ENCODE data around the gene SHC3.

SHC3 gene

GRCh38 chr9:89037346-89037745 lies 141.3 kb downstream of the SHC3 start:
- Histone ChIP-seq H4K20me1 (peaks cover 0 to 9% (median 0%) of the 10 kb centered on the region in 11 experiments; a peak in 1 of 22 replicates), H3K9me3 (replicated peaks in 1 of 11) (0 out of 22 replicates have a peak, but pooled peaks cover 0 to 3% (median 0%) of the 10 kb centered on the region in 11 experiments), H3K36me3 (no peaks in the 10 kb centered on the region), H3K4me1 (peaks cover 0 to 23% (median 6%) of the 10 kb centered on the region in 10 experiments; a peak in 10 of 20 replicates), H3K27ac (no peak overlapping the region), H3K27me3 (no peaks in the 10 kb centered on the region), H3K4me3 (no peak overlapping the region), H3K4me2 (peak overlapping the region in 5 of 11 experiments; percentile 18 to 80 (median 68); a peak in 8 of 22 replicates), H3K9ac (no peak overlapping the region)
- no peak for TF ChIP-seq Cebpa-rat (IDR thresholded peaks at IDR 0.05)

DNA sequence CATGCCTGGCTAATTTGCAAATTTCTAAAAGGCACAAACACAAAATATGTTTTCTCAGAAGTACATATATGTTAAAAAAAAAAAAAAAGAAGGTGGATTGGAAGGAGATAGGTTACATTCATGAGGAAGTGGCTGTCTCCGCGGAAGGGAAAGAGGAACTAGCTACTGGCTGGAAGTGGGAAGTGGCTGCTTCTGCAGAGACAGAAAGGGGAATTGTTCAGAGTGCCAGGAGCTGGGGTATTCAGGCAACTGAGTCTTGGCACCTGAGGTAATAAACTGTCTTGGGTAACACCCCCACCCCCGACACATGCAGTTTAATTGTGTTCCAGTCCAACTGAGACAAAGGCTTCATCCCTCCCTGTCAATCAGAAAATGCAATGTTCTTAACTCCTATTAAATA lies 141.7 kb downstream of the SHC3 start:
- Histone ChIP-seq H3K4me2 (peak overlapping the region in 5 of 11 experiments; percentile 18 to 80 (median 68); a peak in 10 of 22 replicates), H3K4me3 (no peak overlapping the region), H3K9me3 (replicated peaks in 1 of 11) (peaks cover 0 to 7% (median 0%) of the 10 kb centered on the region in 11 experiments; a peak in 4 of 22 replicates), H4K20me1 (peaks cover 0 to 9% (median 0%) of the 10 kb centered on the region in 11 experiments; a peak in 1 of 22 replicates), H3K9ac (no peak overlapping the region), H3K27me3 (no peaks in the 10 kb centered on the region), H3K36me3 (no peaks in the 10 kb centered on the region), H3K27ac (0 out of 22 replicates have a peak overlapping the region, but pooled peaks of 1 of the 11 experiments have one; percentile 6), H3K4me1 (peaks cover 0 to 23% (median 6%) of the 10 kb centered on the region in 10 experiments; a peak in 10 of 20 replicates)
- TF ChIP-seq Cebpa-rat (IDR thresholded peaks at IDR 0.05): no peak

GRCh38 chr9:89036383-89036782 lies 142.2 kb downstream of the SHC3 start:
- H3K36me3 ChIP-seq: no peaks in the 10 kb centered on the region
- peaks cover 0 to 23% (median 6%) of the 10 kb centered on the region in 10 experiments; a peak in 10 of 20 replicates for H3K4me1 ChIP-seq
- peaks cover 0 to 11% (median under 1%) of the 10 kb centered on the region in 11 experiments; a peak in 8 of 22 replicates for H3K9me3 ChIP-seq (replicated peaks in 1 of 11)
- no peaks in the 10 kb centered on the region for H3K27me3 ChIP-seq
- peak overlapping the region in 5 of 11 experiments; percentile 18 to 80 (median 68); a peak in 9 of 22 replicates for H3K4me2 ChIP-seq
- peaks cover 0 to 9% (median 0%) of the 10 kb centered on the region in 11 experiments; a peak in 1 of 22 replicates for H4K20me1 ChIP-seq
- TF ChIP-seq Cebpa-rat (IDR thresholded peaks at IDR 0.05): no peak
- H3K9ac ChIP-seq: no peak overlapping the region
- H3K27ac ChIP-seq: peak overlapping the region in 2 of 11 experiments; percentile 6 to 19; a peak in 1 of 22 replicates
- H3K4me3 ChIP-seq: no peak overlapping the region

GRCh38 chr9:89032661-89033060 lies 146.0 kb downstream of the SHC3 start:
- peaks cover 0 to 22% (median 6%) of the 10 kb centered on the region in 10 experiments; a peak in 10 of 20 replicates for H3K4me1 ChIP-seq
- no peaks in the 10 kb centered on the region for H3K27me3 ChIP-seq
- H3K27ac ChIP-seq: no peak overlapping the region
- no peak overlapping the region for H3K9ac ChIP-seq
- H3K4me3 ChIP-seq: no peak overlapping the region
- peaks cover 0 to 9% (median 0%) of the 10 kb centered on the region in 11 experiments; a peak in 1 of 22 replicates for H4K20me1 ChIP-seq
- H3K36me3 ChIP-seq: no peaks in the 10 kb centered on the region
- peak overlapping the region in 1 of 11 experiments; percentile 10; a peak in 1 of 22 replicates for H3K4me2 ChIP-seq
- H3K9me3 ChIP-seq (replicated peaks in 1 of 11): peaks cover 22 to 34% (median 25%) of the 10 kb centered on the region in 11 experiments
- no peak for TF ChIP-seq Cebpa-rat (IDR thresholded peaks at IDR 0.05)

DNA sequence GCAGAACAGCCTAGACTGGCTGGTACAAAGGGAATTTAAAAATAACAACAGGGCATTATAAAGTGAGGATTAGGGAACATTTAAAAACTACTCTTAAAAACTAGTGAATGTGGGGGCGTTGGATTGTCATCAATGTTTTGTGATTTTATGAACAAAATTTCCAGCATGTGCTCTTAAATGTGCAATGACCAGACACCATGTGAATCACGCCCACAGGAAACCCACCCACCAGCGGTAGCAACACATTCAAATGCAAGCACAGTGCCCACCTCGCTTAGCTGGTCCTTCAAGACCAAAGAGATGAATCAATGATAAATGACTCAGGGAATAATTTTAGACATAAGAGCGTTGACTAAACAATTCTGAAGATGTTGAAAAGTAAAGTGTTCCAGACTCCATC lies 146.4 kb downstream of the SHC3 start:
- Histone ChIP-seq H4K20me1 (peaks cover 0 to 9% (median 0%) of the 10 kb centered on the region in 11 experiments; a peak in 1 of 22 replicates), H3K36me3 (no peaks in the 10 kb centered on the region), H3K9me3 (replicated peaks in 1 of 11) (peaks cover 22 to 34% (median 25%) of the 10 kb centered on the region in 11 experiments), H3K9ac (no peak overlapping the region), H3K4me3 (no peak overlapping the region), H3K27ac (no peak overlapping the region), H3K4me2 (peak overlapping the region in 1 of 11 experiments; percentile 10; a peak in 1 of 22 replicates), H3K27me3 (no peaks in the 10 kb centered on the region), H3K4me1 (peaks cover 0 to 22% (median 5%) of the 10 kb centered on the region in 10 experiments; a peak in 10 of 20 replicates)
- TF ChIP-seq Cebpa-rat (IDR thresholded peaks at IDR 0.05): no peak

DNA sequence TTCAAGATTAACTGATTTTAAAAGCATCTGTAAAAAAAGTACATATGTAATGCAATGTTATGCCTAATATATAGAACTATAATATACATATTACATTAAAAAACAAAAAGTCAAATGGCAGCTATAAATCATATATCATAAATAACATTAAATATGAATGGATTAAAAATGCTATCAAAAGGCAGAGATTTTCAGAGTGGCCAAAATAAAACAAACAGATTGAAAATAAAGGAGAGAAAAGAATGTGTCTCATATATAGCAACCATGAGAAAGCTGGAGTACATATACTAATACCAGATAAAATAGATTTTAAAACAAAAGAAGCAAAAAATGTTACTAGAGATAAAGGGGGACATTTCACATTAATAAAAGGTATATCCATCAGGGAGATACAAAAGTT lies 148.8 kb downstream of the SHC3 start:
- TF ChIP-seq Cebpa-rat (IDR thresholded peaks at IDR 0.05): no peak
- Histone ChIP-seq H3K4me1 (peaks cover 0 to 17% (median 0%) of the 10 kb centered on the region in 10 experiments; a peak in 4 of 20 replicates), H3K4me2 (no peak overlapping the region), H3K9ac (no peak overlapping the region), H3K27ac (no peak overlapping the region), H3K9me3 (replicated peaks in 1 of 11) (peaks cover 22 to 38% (median 27%) of the 10 kb centered on the region in 11 experiments), H3K36me3 (no peaks in the 10 kb centered on the region), H3K27me3 (no peaks in the 10 kb centered on the region), H4K20me1 (no peaks in the 10 kb centered on the region), H3K4me3 (no peak overlapping the region)

DNA sequence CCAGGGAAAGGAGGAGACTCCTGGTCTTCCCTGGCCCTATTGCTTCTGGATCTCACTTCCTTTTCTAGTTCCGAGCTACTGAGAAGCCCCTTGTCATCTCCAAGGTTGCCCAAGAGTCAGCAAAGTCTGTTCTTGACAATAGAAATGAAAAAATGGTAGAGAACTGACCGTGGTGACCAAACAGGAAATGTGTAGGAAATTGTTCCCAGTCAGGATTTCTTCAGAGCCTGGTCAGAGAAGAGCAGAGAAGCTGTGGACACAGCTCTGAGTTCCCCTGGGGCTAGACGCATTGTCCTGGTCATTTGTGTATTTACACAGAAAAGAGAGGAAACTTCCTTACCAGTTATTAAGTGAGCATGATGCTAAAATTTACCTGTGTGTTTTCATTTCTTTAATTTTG lies 151.7 kb downstream of the SHC3 start:
- Histone ChIP-seq H3K4me2 (peak overlapping the region in 2 of 11 experiments; percentile 50 to 58; a peak in 5 of 22 replicates), H4K20me1 (no peaks in the 10 kb centered on the region), H3K9me3 (replicated peaks in 1 of 11) (peaks cover 22 to 38% (median 26%) of the 10 kb centered on the region in 11 experiments), H3K9ac (no peak overlapping the region), H3K4me1 (peaks cover 0 to 17% (median 0%) of the 10 kb centered on the region in 10 experiments; a peak in 4 of 20 replicates), H3K27ac (no peak overlapping the region), H3K36me3 (no peaks in the 10 kb centered on the region), H3K4me3 (no peak overlapping the region), H3K27me3 (no peaks in the 10 kb centered on the region)
- TF ChIP-seq Cebpa-rat (IDR thresholded peaks at IDR 0.05): no peak

GRCh38 chr9:89025553-89025952 lies 153.1 kb downstream of the SHC3 start:
- H3K4me2 ChIP-seq: no peak overlapping the region
- no peak for TF ChIP-seq Cebpa-rat (IDR thresholded peaks at IDR 0.05)
- H3K9ac ChIP-seq: no peak overlapping the region
- peaks cover 0 to 23% (median 0%) of the 10 kb centered on the region in 10 experiments; a peak in 4 of 20 replicates for H3K4me1 ChIP-seq
- H4K20me1 ChIP-seq: no peaks in the 10 kb centered on the region
- H3K36me3 ChIP-seq: no peaks in the 10 kb centered on the region
- H3K4me3 ChIP-seq: no peak overlapping the region
- H3K27me3 ChIP-seq: no peaks in the 10 kb centered on the region
- H3K27ac ChIP-seq: no peak overlapping the region
- peaks cover 13 to 24% (median 16%) of the 10 kb centered on the region in 11 experiments for H3K9me3 ChIP-seq (replicated peaks in 1 of 11)

DNA sequence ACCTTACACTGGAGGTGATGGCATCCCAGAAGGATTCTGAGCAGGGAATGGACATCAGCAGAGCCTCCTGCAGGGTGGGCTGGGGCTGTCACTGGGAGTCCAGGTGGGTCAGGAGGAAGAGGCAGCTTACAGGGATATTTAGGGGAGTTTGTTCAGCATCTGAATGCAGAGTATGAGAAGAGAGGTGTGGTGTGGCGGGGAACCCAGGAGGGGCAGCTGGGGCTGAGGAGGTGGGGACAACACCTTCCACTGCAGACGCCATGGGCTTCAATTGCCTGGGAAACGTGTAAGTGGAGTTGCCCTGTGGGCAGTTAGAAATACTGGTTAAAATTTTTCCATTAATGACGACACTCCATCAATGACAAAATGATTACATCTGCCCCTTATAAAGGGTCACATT lies 153.9 kb downstream of the SHC3 start:
- H3K9ac ChIP-seq: no peak overlapping the region
- no peak overlapping the region for H3K4me3 ChIP-seq
- TF ChIP-seq Cebpa-rat (IDR thresholded peaks at IDR 0.05): no peak
- H3K4me1 ChIP-seq: peaks cover 0 to 23% (median 0%) of the 10 kb centered on the region in 10 experiments; a peak in 4 of 20 replicates
- H3K27ac ChIP-seq: no peak overlapping the region
- H3K27me3 ChIP-seq: no peaks in the 10 kb centered on the region
- H3K4me2 ChIP-seq: no peak overlapping the region
- H4K20me1 ChIP-seq: no peaks in the 10 kb centered on the region
- H3K36me3 ChIP-seq: no peaks in the 10 kb centered on the region
- H3K9me3 ChIP-seq (replicated peaks in 1 of 11): peaks cover 5 to 16% (median 8%) of the 10 kb centered on the region in 11 experiments; a peak in 20 of 22 replicates
